Vagina (tissue), 2 donors: ENCODE data around the gene MGMT. TPM values are rescaled to one million over a fixed set of nuclear protein-coding genes. Genes with fewer than 3 reads are reported as not detected.

Experiments
- DNase-seq, 2 donors: peaks; one replicate each; pipeline ENCODE4 v3.0.0-alpha.2; 2017; ENCODE audit errors: extremely low spot score in 2 of 2
- H3K27ac ChIP-seq: fragments of 200-600 bp; sonication (generic); one replicate; pipeline ENCODE4 v1.5.1; 2019
- H3K27me3 ChIP-seq: fragments of 200-600 bp; sonication (generic); one replicate; pipeline ENCODE4 v1.5.1; 2019
- H3K36me3 ChIP-seq, 2 donors: fragments of 200-600 bp; sonication (generic); one replicate each; pipeline ENCODE4 v1.5.1; 2017 to 2019
- H3K4me1 ChIP-seq: fragments of 200-600 bp; sonication (generic); one replicate; pipeline ENCODE4 v1.5.1; 2019
- H3K4me3 ChIP-seq, 2 donors: fragments of 200-600 bp; sonication (generic); 1 replicate in 1 of 2; 2 replicates in 1 of 2; pipeline ENCODE4 v1.5.1; 2016 to 2019
- H3K9me3 ChIP-seq: fragments of 200-600 bp; sonication (generic); one replicate; pipeline ENCODE4 v1.5.1; 2019
- POLR2A ChIP-seq, 2 donors: fragments of 450-650 bp; IDR thresholded peaks; one replicate each; pipeline ENCODE4 v1.6.1; 2017; ENCODE audit warnings: antibody characterized with exemption in 2 of 2, mild to moderate bottlenecking in 2 of 2, moderate library complexity in 2 of 2
- POLR2AphosphoS5 ChIP-seq, 2 donors: sonication (generic); formaldehyde crosslinking; IDR thresholded peaks; one replicate each; pipeline ENCODE4 v1.9.0; 2017; ENCODE audit warnings: antibody characterized with exemption in 2 of 2, mild to moderate bottlenecking in 2 of 2, low read depth in 1 of 2; ENCODE audit not compliant: insufficient read depth in 1 of 2
- intact Hi-C: fragments of 100-400 bp; cut with DNase I; formaldehyde crosslinking; loops from one replicate; pipeline ENCODE4 v1.15.1; 2023
- total RNA-seq: library from RNA; depleted of rRNA; stranded (reverse); fragments of >200 nt; gene quantifications from one replicate; pipeline ENCODE4 v1.2.3, GENCODE V29; 2016
- TF ChIP-seq, protein P1 (sequence below), 3 experiments: fragments of 450-650 bp in 2 of 3; fragments of 200-600 bp in 1 of 3; sonication (generic) in 1 of 3; IDR thresholded peaks; one replicate each; pipeline ENCODE4 v1.5.1; 2017 to 2019; ENCODE audit warnings: antibody characterized with exemption in 3 of 3, mild to moderate bottlenecking in 2 of 3, moderate library complexity in 2 of 3

The MGMT gene
- total RNA-seq, 1 donor from 2014 or later = 16.0 TPM

DNA sequence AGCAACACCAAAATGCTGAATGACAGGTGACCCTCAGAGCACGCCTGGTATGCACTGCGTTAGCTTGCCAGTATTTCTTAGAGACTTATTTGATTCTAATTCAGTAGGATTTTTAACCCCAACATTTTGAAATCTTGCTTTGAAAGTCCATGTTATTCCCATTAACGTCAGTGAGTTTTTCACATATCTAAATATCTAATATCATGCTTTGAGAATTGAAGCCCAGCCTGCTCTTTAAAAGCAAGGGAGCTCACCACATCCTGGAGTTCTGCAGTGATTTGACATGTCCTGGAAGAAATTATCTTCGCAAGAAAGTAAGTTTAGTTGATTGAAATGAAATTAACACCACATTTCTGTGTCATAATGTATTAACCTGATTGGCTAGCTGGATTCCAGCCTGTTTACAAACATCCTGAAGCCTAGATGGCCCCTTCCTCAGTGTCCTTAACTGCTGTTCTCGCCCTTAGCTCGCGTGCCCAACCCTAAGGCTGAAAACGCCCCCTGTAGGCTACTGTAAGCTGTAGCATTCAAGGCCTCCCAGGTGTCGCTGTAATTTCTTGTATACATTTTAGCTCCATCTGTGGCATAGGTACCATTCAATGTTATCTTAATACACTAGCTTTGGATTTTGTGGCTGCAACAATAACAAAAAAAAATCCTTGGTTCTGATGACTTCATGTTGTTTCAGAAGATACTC is 191.5 kb downstream of the MGMT start:
- Histone ChIP-seq H3K4me1 (peaks cover 11% of the 10 kb centered on the region), H3K4me3 (no peak overlapping the region), H3K27ac (no peak overlapping the region), H3K36me3 (no peaks in the 10 kb centered on the region), H3K27me3 (no peaks in the 10 kb centered on the region), H3K9me3 (no peaks in the 10 kb centered on the region)
- no peak for DNase-seq
- TF ChIP-seq POLR2AphosphoS5 (IDR thresholded peaks at IDR 0.05; ENCODE audit: insufficient read depth in 1 of 2, low read depth in 1 of 2) = no peak
- TF ChIP-seq, protein P1, sequence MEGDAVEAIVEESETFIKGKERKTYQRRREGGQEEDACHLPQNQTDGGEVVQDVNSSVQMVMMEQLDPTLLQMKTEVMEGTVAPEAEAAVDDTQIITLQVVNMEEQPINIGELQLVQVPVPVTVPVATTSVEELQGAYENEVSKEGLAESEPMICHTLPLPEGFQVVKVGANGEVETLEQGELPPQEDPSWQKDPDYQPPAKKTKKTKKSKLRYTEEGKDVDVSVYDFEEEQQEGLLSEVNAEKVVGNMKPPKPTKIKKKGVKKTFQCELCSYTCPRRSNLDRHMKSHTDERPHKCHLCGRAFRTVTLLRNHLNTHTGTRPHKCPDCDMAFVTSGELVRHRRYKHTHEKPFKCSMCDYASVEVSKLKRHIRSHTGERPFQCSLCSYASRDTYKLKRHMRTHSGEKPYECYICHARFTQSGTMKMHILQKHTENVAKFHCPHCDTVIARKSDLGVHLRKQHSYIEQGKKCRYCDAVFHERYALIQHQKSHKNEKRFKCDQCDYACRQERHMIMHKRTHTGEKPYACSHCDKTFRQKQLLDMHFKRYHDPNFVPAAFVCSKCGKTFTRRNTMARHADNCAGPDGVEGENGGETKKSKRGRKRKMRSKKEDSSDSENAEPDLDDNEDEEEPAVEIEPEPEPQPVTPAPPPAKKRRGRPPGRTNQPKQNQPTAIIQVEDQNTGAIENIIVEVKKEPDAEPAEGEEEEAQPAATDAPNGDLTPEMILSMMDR (IDR thresholded peaks at IDR 0.05) = no peak
- intact Hi-C loops = no loop called here

DNA sequence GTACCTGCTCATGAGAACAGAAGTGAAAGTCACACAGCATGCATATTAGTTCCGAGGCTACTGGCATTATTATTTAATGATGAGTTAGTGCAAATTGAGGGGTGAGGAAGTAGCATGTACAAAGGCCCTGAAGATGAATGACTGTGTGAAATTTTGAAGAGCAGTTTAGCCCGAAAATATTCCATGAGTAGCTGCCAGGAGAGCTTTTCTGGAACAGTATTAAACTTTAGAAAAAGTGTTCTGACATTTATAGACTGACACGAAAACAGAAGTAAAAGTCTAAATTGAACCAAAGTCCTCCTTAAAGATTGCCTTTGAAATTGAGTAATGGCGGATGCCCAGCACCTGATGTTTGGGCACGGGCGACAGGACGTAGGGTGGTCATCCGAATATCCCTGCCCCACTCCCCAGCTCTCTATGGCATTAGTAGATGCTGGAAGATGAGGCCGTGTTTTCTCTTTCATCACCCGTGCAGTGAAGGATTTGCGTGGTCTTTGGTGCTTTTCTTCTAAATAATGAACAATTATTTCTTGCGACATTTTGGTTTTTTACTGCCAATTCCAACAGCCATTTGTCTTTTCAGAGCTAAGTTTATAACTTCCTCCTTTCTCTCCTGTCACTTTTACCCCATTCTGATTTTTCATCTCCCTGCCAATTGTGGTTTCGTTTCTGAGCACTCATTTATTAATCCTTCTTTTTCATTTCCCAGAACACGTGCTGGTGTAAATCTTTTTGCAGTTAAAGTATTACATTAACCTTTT is 192.6 kb downstream of the MGMT start:
- intact Hi-C loops = no loop called here

DNA sequence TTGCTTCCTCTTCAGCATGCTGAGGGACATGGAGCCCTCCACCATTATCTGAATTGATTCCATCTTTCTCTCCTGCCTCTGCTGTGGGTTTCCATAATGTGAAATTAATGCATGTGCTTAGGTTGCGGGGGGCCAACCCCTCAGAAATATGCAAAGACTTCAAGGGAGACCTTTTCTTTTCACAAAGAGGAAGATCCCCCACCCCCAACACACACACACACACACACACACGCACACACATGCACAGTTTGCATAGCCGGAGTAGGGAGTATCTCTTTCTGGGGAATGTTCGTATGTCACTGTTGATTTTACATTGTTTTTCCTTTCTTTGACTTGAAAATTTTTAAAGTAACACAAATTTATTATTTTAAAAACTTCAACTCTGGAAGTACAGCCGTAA is 193.5 kb downstream of the MGMT start:
- TF ChIP-seq POLR2AphosphoS5 (IDR thresholded peaks at IDR 0.05; ENCODE audit: insufficient read depth in 1 of 2, low read depth in 1 of 2) (no peak), POLR2A (IDR thresholded peaks at IDR 0.05) (no peak)
- TF ChIP-seq, protein P1 (IDR thresholded peaks at IDR 0.05) = no peak
- Histone ChIP-seq H3K36me3 (no peaks in the 10 kb centered on the region), H3K4me3 (no peak overlapping the region), H3K9me3 (no peaks in the 10 kb centered on the region), H3K4me1 (peaks cover 11% of the 10 kb centered on the region), H3K27ac (no peak overlapping the region), H3K27me3 (no peaks in the 10 kb centered on the region)
- no peak for DNase-seq
- intact Hi-C loops = no loop called here

More for the DNA sequence above, 192.6 kb downstream of the MGMT start:
- peaks cover 11% of the 10 kb centered on the region for H3K4me1 ChIP-seq
- H3K27me3 ChIP-seq = no peaks in the 10 kb centered on the region
- no peaks in the 10 kb centered on the region for H3K9me3 ChIP-seq
- peak overlapping the region; percentile 3 for H3K27ac ChIP-seq
- H3K4me3 ChIP-seq = peak overlapping the region; percentile 9 to 11
- no peaks in the 10 kb centered on the region for H3K36me3 ChIP-seq
- TF ChIP-seq, protein P1 (IDR thresholded peaks at IDR 0.05) = no peak
- TF ChIP-seq POLR2AphosphoS5 (IDR thresholded peaks at IDR 0.05; ENCODE audit: insufficient read depth in 1 of 2, low read depth in 1 of 2) (no peak), POLR2A (IDR thresholded peaks at IDR 0.05) (no peak)
- DNase-seq = no peak

DNA sequence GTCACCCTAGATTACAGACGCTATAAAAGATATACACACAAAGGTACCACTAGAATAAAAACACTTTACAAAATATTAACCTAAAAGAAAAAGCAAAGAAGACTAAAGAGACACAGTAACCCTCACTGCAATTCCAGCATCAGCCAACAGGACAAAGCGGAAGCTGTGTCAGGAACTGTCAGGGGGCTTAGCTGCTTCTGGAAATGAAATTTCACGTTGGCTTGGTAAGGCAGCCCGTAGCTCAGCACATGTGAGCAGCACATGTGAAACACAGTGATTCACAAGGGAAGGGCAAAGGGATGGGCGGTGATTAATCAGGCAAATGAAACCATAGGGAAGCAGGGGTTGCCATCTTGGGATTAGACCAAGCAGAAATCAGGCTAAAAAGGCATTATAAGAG is 195.4 kb downstream of the MGMT start:
- Histone ChIP-seq H3K4me3 (no peak overlapping the region), H3K27ac (no peak overlapping the region), H3K36me3 (no peaks in the 10 kb centered on the region), H3K9me3 (no peaks in the 10 kb centered on the region), H3K4me1 (peaks cover 11% of the 10 kb centered on the region), H3K27me3 (no peaks in the 10 kb centered on the region)
- TF ChIP-seq POLR2AphosphoS5 (IDR thresholded peaks at IDR 0.05; ENCODE audit: insufficient read depth in 1 of 2, low read depth in 1 of 2) (no peak), POLR2A (IDR thresholded peaks at IDR 0.05) (no peak)
- TF ChIP-seq, protein P1 (IDR thresholded peaks at IDR 0.05) = no peak
- intact Hi-C loops = no loop called here
- DNase-seq = no peak

DNA sequence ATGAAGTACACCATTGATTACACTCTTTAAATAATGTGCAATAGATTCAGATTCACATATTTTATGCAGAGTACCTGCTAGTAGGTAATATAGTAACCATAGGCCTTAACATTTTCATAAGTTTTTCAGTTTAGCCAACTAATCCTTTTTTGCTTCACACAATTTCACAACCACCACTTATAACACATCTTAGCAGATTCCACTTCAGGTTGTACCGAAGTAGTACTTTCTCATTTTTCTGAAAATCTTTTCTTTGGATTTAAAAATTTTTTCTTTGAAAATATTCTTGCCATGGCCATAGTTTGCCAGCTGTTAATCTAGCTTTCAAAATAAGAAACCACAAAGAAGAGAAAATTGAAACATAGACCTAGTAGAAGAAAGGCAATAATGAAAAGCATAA is 203.1 kb downstream of the MGMT start:
- Histone ChIP-seq H3K27ac (no peak overlapping the region), H3K27me3 (no peaks in the 10 kb centered on the region), H3K9me3 (no peaks in the 10 kb centered on the region), H3K4me1 (no peaks in the 10 kb centered on the region), H3K36me3 (no peaks in the 10 kb centered on the region), H3K4me3 (no peak overlapping the region)
- no peak for DNase-seq
- TF ChIP-seq POLR2A (IDR thresholded peaks at IDR 0.05) (no peak), POLR2AphosphoS5 (IDR thresholded peaks at IDR 0.05; ENCODE audit: insufficient read depth in 1 of 2, low read depth in 1 of 2) (no peak)
- TF ChIP-seq, protein P1 (IDR thresholded peaks at IDR 0.05) = no peak
- intact Hi-C loops = no loop called here
